Right renal cortex interstitium (tissue), 3 donors: ENCODE results near the gene TSPAN31. TPM values are rescaled to one million over a fixed set of nuclear protein-coding genes. Genes with fewer than 3 reads are reported as not detected.
"Not testable (repeated sequence)": the region's sequence is repeated elsewhere in the genome, so short reads cannot be mapped to it uniquely, and the experiment has no call there.

ENCODE experiments used
- DNase-seq, 3 donors: peaks; one replicate each; pipeline ENCODE4 v3.0.0-alpha.2; 2013; ENCODE audit warnings: low read depth in 3 of 3, low spot score in 2 of 3
- polyA plus RNA-seq, 3 donors: library from polyadenylated mRNA; unstranded; fragments of 120-200 nt; gene quantifications; one replicate each; pipeline ENCODE4 v1.2.1, GENCODE V29; 2013; ENCODE audit not compliant: insufficient read length in 3 of 3

TSPAN31 gene, protein sequence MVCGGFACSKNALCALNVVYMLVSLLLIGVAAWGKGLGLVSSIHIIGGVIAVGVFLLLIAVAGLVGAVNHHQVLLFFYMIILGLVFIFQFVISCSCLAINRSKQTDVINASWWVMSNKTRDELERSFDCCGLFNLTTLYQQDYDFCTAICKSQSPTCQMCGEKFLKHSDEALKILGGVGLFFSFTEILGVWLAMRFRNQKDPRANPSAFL
- 100 to 1,000 TPM in 2 of 3 donors, 10 to 100 TPM in 1; 97.4 to 110 (median 109) TPM for polyA plus RNA-seq

DNA sequence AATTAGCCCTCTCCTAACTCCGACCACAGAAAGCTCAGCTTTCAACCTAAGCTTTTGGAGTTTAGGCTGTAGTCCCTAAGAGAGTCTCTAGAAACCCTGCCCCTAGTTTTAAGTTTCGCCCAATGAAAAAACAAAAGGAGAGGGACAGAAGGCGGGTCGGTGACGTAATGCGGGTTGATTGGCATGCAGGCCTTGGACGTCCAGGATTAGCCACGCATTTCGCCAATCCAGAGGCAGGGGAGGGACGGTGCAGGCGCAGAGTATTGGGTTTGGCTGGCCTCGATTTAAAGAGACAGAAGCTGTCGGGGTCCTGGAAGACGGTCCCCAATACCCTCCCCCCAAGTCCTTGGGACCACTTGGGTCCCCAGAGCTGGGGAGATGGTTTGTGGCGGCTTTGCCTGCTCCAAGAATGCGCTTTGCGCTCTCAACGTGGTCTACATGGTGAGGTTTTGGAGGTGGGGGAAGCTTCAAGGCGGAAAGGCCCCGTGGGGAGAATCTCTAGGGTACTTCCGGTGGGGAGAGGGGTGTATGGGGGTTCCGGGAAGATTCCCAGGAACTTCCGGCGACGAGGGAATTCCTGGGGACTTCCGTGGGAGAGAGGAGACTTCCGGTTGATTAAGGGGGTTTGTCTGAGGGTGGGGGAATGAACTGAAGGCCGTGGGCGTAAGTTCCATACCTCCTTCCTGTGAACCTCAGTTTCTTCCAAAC lies at the start of gene TSPAN31:
TSPAN31 (plus strand) TSS at position 263 of the 708 bp plus-strand sequence; CDS start at position 379, 116 bp downstream.
- DNase-seq: peak; percentile 96 to 99 (median 98)

DNA sequence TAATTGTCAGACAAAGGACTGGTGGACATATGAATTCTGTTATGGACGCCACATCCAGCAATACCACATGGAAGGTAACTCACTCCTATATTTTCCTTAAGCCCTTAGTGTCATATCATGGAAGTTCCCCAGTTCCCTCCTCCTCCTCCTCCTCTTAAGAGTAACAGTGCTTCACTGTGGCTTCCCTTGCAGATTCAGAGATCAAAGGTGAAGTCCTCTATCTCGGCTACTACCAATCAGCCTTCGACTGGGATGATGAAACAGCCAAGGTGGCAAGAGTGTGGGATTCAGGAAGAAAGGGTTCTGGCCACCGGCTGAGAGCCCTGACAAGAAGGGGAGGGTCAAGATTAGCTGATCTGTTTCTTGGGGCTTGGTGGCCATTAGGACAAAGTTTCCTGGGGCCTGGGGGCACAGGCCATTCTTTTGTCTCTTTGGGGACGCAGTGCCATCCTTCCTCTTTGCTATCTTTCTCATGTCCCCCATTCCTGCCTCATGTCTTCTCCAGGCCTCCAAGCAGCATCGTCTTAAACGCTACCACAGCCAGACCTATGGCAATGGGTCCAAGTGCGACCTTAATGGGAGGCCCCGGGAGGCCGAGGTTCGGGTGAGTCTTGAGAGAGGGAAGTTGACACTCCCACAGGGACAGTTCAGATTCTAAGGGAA lies 48.9 kb upstream of the TSPAN31 start:
- no peak for DNase-seq

GRCh38 chr12:57697076-57697475 lies 47.8 kb upstream of the TSPAN31 start:
- DNase-seq: no peak

- DNase-seq: no peak
Measured at GRCh38 chr12:57698414-57698813, 46.4 kb upstream of the TSPAN31 start.

DNA sequence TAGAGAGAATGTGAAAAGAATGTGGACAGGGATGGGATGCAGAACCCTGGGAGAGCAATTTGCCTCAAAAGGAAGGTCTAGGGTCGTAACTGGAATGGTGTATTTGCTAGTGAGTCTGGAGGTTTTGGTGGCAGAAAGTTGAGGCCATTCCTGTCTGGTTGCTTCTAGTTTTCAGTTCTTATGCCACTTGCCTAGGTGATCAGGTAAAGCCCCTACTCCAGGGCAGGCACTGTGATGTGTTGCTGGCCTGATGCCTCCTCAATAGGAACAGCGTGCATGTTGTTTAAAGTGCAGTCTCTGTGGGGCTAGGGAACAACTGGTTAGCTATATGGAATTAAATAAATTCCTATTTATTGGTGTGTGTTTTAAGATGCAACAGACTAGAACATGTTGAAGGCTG lies 44.5 kb upstream of the TSPAN31 start:
- DNase-seq: no peak

DNA sequence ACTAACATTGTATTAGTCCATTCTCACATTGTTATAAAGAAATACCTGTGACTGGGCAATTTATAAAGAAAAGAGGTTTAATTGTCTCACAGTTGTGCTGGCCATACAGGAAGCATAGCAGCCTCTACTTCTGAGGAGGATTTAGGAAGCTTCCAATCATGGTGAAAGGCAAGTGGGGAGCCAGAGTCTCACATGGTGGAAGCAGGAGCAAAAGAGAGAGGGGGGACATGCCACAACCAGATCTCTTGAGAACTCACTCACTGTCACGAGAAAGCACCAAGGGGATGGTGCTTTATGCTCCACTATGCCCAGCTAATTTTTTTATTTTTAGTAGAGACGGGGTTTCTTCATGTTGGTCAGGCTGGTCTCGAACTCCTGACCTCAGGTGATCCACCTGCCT lies 37.6 kb upstream of the TSPAN31 start:
- DNase-seq: no peak

DNA sequence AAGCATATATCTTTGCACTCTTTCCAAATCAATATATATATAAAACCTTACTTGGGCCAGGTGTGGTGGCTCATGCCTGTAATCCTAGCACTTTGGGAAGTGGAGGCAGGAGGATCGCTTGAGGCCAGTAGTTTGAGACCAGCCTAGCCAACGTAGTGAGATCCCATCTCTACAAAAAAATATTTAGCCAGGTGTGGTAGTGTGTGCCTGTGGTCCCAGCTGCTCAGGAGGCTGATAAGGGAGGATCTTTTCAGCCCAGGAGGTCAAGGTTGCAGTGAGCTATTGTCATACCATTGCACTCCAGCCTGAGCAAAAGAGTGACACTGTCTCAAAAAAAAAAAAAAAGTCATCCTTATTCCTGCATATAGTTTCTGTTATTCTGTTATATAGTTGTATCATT lies 36.5 kb upstream of the TSPAN31 start:
- no peak for DNase-seq

GRCh38 chr12:57712701-57713100 lies 32.1 kb upstream of the TSPAN31 start:
- no peak for DNase-seq

DNA sequence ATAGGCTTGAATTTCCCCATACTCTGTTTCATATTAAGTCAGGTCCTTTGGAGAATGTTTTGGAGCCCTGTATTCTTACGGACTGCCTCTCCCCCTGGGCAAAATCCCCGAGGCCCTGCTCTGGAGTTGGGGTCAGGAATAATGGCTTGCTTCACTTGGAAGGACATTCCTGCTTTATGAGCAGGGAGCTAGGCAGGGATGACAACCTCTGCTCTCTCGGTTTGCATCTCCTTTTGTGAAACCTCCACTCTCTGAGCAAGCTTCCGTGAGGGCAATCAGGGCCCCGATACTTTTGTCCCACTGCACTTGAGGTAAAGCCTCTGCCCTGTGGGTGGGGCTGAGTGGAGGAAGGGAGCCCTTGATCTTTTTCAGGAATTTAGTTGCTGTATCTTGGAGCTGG lies 31.6 kb upstream of the TSPAN31 start:
- no peak for DNase-seq

GRCh38 chr12:57715036-57715748 lies 29.6 kb upstream of the TSPAN31 start:
- DNase-seq: not testable (repeated sequence)

DNA sequence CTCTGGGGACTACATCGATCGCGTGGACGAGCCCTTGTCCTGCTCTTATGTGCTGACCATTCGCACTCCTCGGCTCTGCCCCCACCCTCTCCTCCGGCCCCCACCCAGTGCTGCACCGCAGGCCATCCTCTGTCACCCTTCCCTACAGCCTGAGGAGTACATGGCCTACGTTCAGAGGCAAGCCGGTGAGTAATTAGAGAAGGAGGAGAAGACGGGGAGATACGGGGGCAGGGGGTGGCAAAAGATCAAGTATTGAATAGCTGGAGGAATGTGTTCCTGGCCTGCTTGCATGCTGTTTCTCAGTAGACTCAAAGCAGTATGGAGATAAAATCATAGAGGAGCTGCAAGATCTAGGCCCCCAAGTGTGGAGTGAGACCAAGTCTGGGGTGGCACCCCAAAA lies 29.1 kb upstream of the TSPAN31 start:
- DNase-seq: no peak

DNA sequence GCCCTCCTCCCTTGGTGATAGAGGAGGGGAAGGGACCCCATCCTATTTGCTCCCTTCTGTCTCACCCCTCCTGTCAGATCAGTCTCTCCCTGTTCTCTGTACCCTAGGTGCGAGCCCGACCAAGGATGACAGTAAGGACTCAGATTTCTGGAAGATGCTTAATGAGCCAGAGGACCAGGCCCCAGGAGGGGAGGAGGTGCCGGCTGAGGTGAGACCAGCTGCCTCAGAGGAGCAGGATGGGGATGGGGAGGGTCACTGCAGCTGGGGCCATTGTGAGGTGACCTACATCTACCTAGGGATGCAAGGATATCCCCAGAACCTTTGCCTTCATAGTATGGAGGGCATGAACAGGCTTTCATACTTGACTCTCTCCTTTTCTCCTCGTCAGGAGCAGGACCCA lies 28.5 kb upstream of the TSPAN31 start:
- no peak for DNase-seq

GRCh38 chr12:57717131-57717530 lies 27.7 kb upstream of the TSPAN31 start:
- DNase-seq: no peak

DNA sequence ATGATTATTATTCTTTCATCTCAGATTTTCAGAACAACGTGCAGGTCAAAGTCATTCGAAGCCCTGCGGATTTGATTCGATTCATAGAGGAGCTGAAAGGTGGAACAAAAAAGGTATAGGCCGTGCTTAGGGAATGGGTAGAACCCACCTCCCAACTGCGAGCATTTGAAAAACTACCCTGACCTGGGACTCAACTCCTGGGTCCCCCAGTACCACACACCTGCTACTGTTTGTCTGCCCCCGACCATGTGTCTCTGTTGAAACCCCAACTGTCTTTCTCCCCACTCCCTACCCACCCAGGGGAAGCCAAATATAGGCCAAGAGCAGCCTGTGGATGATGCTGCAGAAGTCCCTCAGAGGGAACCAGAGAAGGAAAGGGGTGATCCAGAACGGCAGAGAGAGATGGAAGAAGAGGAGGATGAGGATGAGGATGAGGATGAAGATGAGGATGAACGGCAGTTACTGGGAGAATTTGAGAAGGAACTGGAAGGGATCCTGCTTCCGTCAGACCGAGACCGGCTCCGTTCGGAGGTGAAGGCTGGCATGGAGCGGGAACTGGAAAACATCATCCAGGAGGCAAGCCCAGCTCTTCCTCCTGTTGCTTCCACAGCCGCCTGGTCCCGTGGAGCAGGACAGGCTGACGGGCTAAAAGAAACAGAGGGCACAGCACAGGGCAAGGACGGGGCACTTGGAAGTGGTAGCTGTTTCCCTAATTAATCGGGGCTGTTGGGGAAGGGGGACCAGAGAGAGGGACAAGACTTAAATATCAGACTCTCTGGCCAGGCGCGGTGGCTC lies 26.8 kb upstream of the TSPAN31 start:
- no peak for DNase-seq

DNA sequence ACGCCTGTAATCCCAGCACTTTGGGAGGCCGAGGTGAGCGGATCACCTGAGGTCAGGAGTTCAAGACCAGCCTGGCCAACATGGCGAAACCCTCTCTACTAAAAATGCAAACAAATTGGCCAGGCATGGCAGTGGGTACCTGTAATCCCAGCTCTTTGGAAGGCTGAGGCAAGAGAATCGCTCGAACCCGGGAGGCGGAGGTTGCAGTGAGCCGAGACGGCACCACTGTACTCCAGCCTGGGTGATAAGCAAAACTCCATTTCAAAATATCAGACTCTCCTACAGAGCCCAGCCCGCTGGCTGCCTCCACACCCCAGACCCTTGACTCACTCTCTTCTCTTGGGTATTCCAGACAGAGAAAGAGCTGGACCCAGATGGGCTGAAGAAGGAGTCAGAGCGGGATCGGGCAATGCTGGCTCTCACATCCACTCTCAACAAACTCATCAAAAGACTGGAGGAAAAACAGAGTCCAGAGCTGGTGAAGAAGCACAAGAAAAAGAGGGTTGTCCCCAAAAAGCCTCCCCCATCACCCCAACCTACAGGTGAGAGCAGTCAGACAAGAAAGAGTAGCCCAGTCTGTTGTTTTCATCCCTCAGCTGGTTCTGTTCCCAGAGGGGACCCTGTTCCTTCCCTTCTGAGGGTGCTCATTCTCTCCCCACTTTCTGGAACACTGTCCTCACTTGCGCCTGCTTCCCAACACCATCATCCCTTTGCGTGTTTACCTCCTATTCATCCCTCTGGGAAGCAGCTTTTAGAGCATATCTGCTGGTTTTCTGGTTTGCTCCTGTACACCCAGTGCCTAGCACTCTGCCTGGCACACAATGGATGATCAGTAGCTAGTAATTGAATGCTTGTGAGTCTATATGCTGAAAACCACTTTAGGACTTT lies 26.0 kb upstream of the TSPAN31 start:
- no peak for DNase-seq

DNA sequence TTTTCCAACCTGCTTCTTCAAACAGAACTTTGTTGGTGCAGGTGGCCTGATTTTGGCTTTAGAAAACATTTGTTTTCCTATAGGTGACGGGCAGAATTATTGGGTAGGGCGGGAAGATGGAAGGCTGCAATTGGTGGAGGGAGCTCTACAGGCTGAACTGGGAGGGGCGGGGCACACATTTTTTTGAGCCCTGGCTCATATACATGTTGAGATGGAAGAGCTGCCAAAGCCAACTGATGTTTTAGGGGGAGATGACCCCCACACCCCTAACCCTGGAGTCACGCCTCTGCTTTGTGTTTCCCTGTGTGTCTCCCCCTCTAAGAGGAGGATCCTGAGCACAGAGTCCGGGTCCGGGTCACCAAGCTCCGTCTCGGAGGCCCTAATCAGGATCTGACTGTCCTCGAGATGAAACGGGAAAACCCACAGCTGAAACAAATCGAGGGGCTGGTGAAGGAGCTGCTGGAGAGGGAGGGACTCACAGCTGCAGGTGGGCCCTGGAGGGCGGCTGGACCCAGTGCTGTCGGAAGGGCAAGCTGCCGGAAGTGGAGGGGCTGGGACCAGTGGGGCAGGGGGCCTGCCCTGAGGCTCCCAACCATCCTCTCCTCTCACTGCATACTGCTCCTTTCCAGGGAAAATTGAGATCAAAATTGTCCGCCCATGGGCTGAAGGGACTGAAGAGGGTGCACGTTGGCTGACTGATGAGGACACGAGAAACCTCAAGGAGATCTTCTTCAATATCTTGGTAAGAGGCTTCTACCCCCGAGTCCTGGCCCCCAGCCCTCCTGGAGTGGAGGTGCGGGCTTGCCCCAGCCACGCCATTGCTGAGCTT lies 24.8 kb upstream of the TSPAN31 start:
- no peak for DNase-seq

DNA sequence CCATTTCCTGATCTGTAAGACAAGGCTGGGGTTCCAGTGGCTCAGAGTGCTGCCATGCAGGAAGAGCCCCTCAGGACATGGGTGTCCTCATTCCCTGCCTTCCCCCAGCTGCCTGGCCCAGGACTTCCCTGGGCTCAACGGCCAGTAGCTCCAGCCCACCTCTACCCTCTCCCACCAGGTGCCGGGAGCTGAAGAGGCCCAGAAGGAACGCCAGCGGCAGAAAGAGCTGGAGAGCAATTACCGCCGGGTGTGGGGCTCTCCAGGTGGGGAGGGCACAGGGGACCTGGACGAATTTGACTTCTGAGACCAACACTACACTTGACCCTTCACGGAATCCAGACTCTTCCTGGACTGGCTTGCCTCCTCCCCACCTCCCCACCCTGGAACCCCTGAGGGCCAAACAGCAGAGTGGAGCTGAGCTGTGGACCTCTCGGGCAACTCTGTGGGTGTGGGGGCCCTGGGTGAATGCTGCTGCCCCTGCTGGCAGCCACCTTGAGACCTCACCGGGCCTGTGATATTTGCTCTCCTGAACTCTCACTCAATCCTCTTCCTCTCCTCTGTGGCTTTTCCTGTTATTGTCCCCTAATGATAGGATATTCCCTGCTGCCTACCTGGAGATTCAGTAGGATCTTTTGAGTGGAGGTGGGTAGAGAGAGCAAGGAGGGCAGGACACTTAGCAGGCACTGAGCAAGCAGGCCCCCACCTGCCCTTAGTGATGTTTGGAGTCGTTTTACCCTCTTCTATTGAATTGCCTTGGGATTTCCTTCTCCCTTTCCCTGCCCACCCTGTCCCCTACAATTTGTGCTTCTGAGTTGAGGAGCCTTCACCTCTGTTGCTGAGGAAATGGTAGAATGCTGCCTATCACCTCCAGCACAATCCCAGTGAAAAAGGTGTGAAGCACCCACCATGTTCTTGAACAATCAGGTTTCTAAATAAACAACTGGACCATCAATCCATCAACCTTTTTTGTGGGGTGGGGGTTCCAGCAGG lies 23.9 kb upstream of the TSPAN31 start:
- no peak for DNase-seq
